ENCODE results near the gene ODAD3. TPM values are rescaled to one million over a fixed set of nuclear protein-coding genes. Genes with fewer than 3 reads are reported as not detected.
"Not testable (repeated sequence)": the region's sequence is repeated elsewhere in the genome, so short reads cannot be mapped to it uniquely, and the experiment has no call there.

The ODAD3 gene
- total RNA-seq, 1 experiment from 2014 or later = 3.9 TPM

GRCh38 chr19:11410682-11411081 is 24.2 kb downstream of the ODAD3 start:
- Histone ChIP-seq H3K4me1 (ENCODE audit: insufficient read depth, low read length) (no peaks in the 10 kb centered on the region), H3F3A (ENCODE audit: low read length, unreplicated experiment) (no peaks in the 10 kb centered on the region), H3K4me2 (ENCODE audit: low read length) (no peak overlapping the region), H3K9me2 (replicated peaks; ENCODE audit: low read length) (no peaks in the 10 kb centered on the region), H3K9ac (ENCODE audit: low read length) (no peak overlapping the region), H2AFZ (ENCODE audit: low read length) (no peak overlapping the region), H3K4me3 (ENCODE audit: low read length) (no peak overlapping the region), H3K36me3 (ENCODE audit: low read depth, low read length) (no peaks in the 10 kb centered on the region), H3K27ac (ENCODE audit: low read length) (no peak overlapping the region), H4K20me1 (ENCODE audit: low read length) (no peaks in the 10 kb centered on the region), H3K79me2 (ENCODE audit: low read length) (no peaks in the 10 kb centered on the region), H3K9me3 (ENCODE audit: low read length) (no peaks in the 10 kb centered on the region), H3K27me3 (ENCODE audit: low read length) (no peaks in the 10 kb centered on the region)
- DNase-seq (peak; percentile 65), ATAC-seq (no peak)
- ChIA-PET POLR2A (ENCODE audit: unreplicated experiment) (no interaction called here), CTCF (no interaction called here)
- BruUV-seq (replicated peaks) = no TSS peak
- intact Hi-C loops (cut with micrococcal nuclease) = no loop called here
- no peak for TF ChIP-seq EZH2phosphoT487 (IDR thresholded peaks at IDR 0.05; ENCODE audit: borderline replicate concordance, low read length)

GRCh38 chr19:11408591-11408990 is 26.3 kb downstream of the ODAD3 start:
- intact Hi-C loops (cut with micrococcal nuclease) = no loop called here
- ChIA-PET CTCF (no interaction called here), POLR2A (ENCODE audit: unreplicated experiment) (no interaction called here)
- DNase-seq (no peak), ATAC-seq (no peak)
- no peaks in the 10 kb centered on the region for H4K20me1 ChIP-seq (ENCODE audit: low read length)
- H3F3A ChIP-seq (ENCODE audit: low read length, unreplicated experiment) = no peaks in the 10 kb centered on the region
- no peak overlapping the region for H2AFZ ChIP-seq (ENCODE audit: low read length)
- no peak overlapping the region for H3K4me3 ChIP-seq (ENCODE audit: low read length)
- no peaks in the 10 kb centered on the region for H3K36me3 ChIP-seq (ENCODE audit: low read depth, low read length)
- BruUV-seq (replicated peaks) = no TSS peak
- H3K4me1 ChIP-seq (ENCODE audit: insufficient read depth, low read length) = no peaks in the 10 kb centered on the region
- no peaks in the 10 kb centered on the region for H3K9me3 ChIP-seq (ENCODE audit: low read length)
- H3K27ac ChIP-seq (ENCODE audit: low read length) = no peak overlapping the region
- TF ChIP-seq CTCF (conservative IDR thresholded peaks at IDR 0.05; ENCODE audit: low read depth, low read length) = no peak
- TF ChIP-seq EZH2 (IDR thresholded peaks at IDR 0.05; ENCODE audit: low read length, unreplicated experiment) = no peak
- TF ChIP-seq EZH2phosphoT487 (IDR thresholded peaks at IDR 0.05; ENCODE audit: borderline replicate concordance, low read length) = no peak
- no peaks in the 10 kb centered on the region for H3K27me3 ChIP-seq (ENCODE audit: low read length)
- H3K9ac ChIP-seq (ENCODE audit: low read length) = no peak overlapping the region
- H3K9me2 ChIP-seq (replicated peaks; ENCODE audit: low read length) = no peaks in the 10 kb centered on the region
- H3K4me2 ChIP-seq (ENCODE audit: low read length) = no peak overlapping the region
- no peaks in the 10 kb centered on the region for H3K79me2 ChIP-seq (ENCODE audit: low read length)

- H3K4me2 ChIP-seq (ENCODE audit: low read length); H3K27ac ChIP-seq (ENCODE audit: low read length); H3K79me2 ChIP-seq (ENCODE audit: low read length); ATAC-seq; H4K20me1 ChIP-seq (ENCODE audit: low read length); H3K9ac ChIP-seq (ENCODE audit: low read length); H3K9me3 ChIP-seq (ENCODE audit: low read length); H3K4me1 ChIP-seq (ENCODE audit: insufficient read depth, low read length); intact Hi-C loops (cut with micrococcal nuclease); H3K27me3 ChIP-seq (ENCODE audit: low read length); BruUV-seq (replicated peaks); H3F3A ChIP-seq (ENCODE audit: low read length, unreplicated experiment); DNase-seq; POLR2A ChIA-PET (ENCODE audit: unreplicated experiment); H3K9me2 ChIP-seq (replicated peaks; ENCODE audit: low read length); H3K4me3 ChIP-seq (ENCODE audit: low read length); H2AFZ ChIP-seq (ENCODE audit: low read length); H3K36me3 ChIP-seq (ENCODE audit: low read depth, low read length): not testable (repeated sequence)
- CTCF ChIA-PET = interaction anchor here (0.6 to 0.7 kb wide), 2 partner anchors 25 to 1638 kb away, joined by 3 read pairs; partner anchors contain the start of gene ZNF846
Observed at GRCh38 chr19:11406703-11407236, 28.2 kb downstream of the ODAD3 start.
